HepG2 (cell line): Measurements from ENCODE around the gene HES3. TPM values are rescaled to one million over a fixed set of nuclear protein-coding genes. Genes with fewer than 3 reads are reported as not detected.

Experiments
- GATA4 ChIP-seq: sonication (generic); IDR thresholded peaks from 2 replicates; pipeline ENCODE4 v1.6.1; 2016; ENCODE audit warnings: antibody characterized with exemption, low read depth, borderline replicate concordance
- MED13 ChIP-seq: sonication (generic); formaldehyde crosslinking; IDR thresholded peaks from 2 replicates; pipeline ENCODE4 v1.5.0; 2020; ENCODE audit warnings: missing genetic modification reagents
- NFIC ChIP-seq: IDR thresholded peaks from 2 replicates; pipeline ENCODE4 v1.6.1; 2012; ENCODE audit warnings: mild to moderate bottlenecking, low read length, inconsistent platforms
- NR0B2 ChIP-seq: sonication (generic); formaldehyde crosslinking; IDR thresholded peaks from 2 replicates; pipeline ENCODE4 v1.4.0; 2020; ENCODE audit warnings: mild to moderate bottlenecking, missing genetic modification reagents
- NR2F1 ChIP-seq, 2 experiments: fragments of 450-650 bp in 1 of 2; formaldehyde crosslinking in 1 of 2; IDR thresholded peaks; 2 replicates each; pipeline versions ENCODE4 v1.5.0 to v1.6.1; 2016 to 2020; ENCODE audit warnings: mild to moderate bottlenecking in 1 of 2, missing compliant biosample characterization in 1 of 2, missing genetic modification reagents in 1 of 2, moderate library complexity in 1 of 2
- RAD21 ChIP-seq: fragments of 450-650 bp; formaldehyde crosslinking; IDR thresholded peaks from 2 replicates; pipeline ENCODE4 v1.5.0; 2020; ENCODE audit warnings: mild to moderate bottlenecking
- RCOR2 ChIP-seq: IDR thresholded peaks from 2 replicates; pipeline ENCODE4 v1.6.1; 2016; ENCODE audit warnings: missing biosample characterization, missing genetic modification reagents
- SETDB1 ChIP-seq: sonication (generic); formaldehyde crosslinking; IDR thresholded peaks from 2 replicates; pipeline ENCODE4 v1.5.1; 2020; ENCODE audit warnings: missing genetic modification reagents, mild to moderate bottlenecking, borderline replicate concordance
- ZBTB10 ChIP-seq: sonication (generic); formaldehyde crosslinking; IDR thresholded peaks from 2 replicates; pipeline ENCODE4 v1.4.0; 2020; ENCODE audit warnings: missing genetic modification reagents, borderline replicate concordance
- ZBTB43 ChIP-seq: sonication (generic); formaldehyde crosslinking; conservative IDR thresholded peaks from 2 replicates; pipeline ENCODE4 v1.4.0; 2020; ENCODE audit warnings: missing genetic modification reagents
- ZBTB46 ChIP-seq: sonication (generic); formaldehyde crosslinking; IDR thresholded peaks from 2 replicates; pipeline ENCODE4 v1.4.0; 2020; ENCODE audit warnings: mild to moderate bottlenecking, missing genetic modification reagents, borderline replicate concordance
- ZNF24 ChIP-seq: fragments of 450-650 bp; IDR thresholded peaks from 2 replicates; pipeline ENCODE4 v1.6.1; 2017; ENCODE audit warnings: antibody characterized with exemption, mild to moderate bottlenecking
- ZNF282 ChIP-seq: fragments of 450-650 bp; IDR thresholded peaks from 2 replicates; pipeline ENCODE4 v1.6.1; 2018; ENCODE audit not compliant: partially characterized antibody
- ZNF407 ChIP-seq: sonication (generic); formaldehyde crosslinking; IDR thresholded peaks from one replicate; pipeline ENCODE4 v1.5.1; 2020; ENCODE audit warnings: mild to moderate bottlenecking, missing genetic modification reagents; ENCODE audit errors: not compliant biosample characterization
- polyA plus RNA-seq, 8 experiments: library from polyadenylated mRNA; depleted of rRNA in 3 of 8; stranded (reverse) in 7 of 8; unstranded in 1 of 8; fragments of >200 nt; fragmentation: Illumina TruSeq in 4 of 8; extraction: Trizol in 4 of 8; gene quantifications; 2 replicates each; pipeline versions ENCODE4 v1.2.1 to v1.2.3, GENCODE V29; 2011 to 2016; ENCODE audit warnings: low read depth in 4 of 8, missing spikeins in 1 of 8, mixed read lengths in 1 of 8; ENCODE audit not compliant: insufficient read depth in 1 of 8
- total RNA-seq, 5 experiments: library from RNA; depleted of rRNA; stranded (reverse); fragments of >200 nt; fragmentation: Illumina TruSeq; extraction: Trizol; gene quantifications; 2 replicates each; pipeline ENCODE4 v1.2.3, GENCODE V29; 2016; ENCODE audit warnings: low read depth in 1 of 5

Gene HES3
- total and polyA plus RNA-seq, 2 of the 13 experiments (the other 11 are each of a cell fraction or from before 2014, with no cell fraction given): not detected

GRCh38 chr1:6239950-6240768, 3.8 kb upstream of the HES3 start (continued):
- TF ChIP-seq ZBTB43 (no peak), ZNF24 (no peak), MED13 (CRISPR knock-in tag) (no peak), ZNF282 (no peak), NR2F1 (CRISPR knock-in tag; IDR thresholded peaks at IDR 0.05) (no peak), ZBTB10 (CRISPR knock-in tag) (no peak), RAD21 (CRISPR knock-in tag) (no peak), GATA4 (no peak), ZNF407 (CRISPR knock-in tag) (no peak), ZBTB46 (CRISPR knock-in tag) (no peak), RCOR2 (no peak), SETDB1 (CRISPR knock-in tag) (no peak), NFIC (no peak), NR0B2 (CRISPR knock-in tag) (no peak)
